HG03103 (cell line): ENCODE measurements around the gene LRIG1.

Experiments used
- ATAC-seq: cut with Tn5 transposase; IDR thresholded peaks from one replicate; pipeline ENCODE4 v1.9.1; 2021; ENCODE audit warnings: low read depth; ENCODE audit not compliant: unreplicated experiment

Gene LRIG1

GRCh38 chr3:66367979-66368378 lies 132.8 kb downstream of the LRIG1 start:
- no peak for ATAC-seq

GRCh38 chr3:66366747-66367146 lies 134.1 kb downstream of the LRIG1 start:
- ATAC-seq = no peak

- ATAC-seq = no peak
Observed at GRCh38 chr3:66365080-66365479, 135.7 kb downstream of the LRIG1 start.

GRCh38 chr3:66363148-66363547 lies 137.7 kb downstream of the LRIG1 start:
- no peak for ATAC-seq

- no peak for ATAC-seq
Observed at GRCh38 chr3:66362541-66362941, 138.3 kb downstream of the LRIG1 start.

GRCh38 chr3:66361356-66361755 lies 139.5 kb downstream of the LRIG1 start:
- no peak for ATAC-seq

GRCh38 chr3:66355997-66356396 lies 144.8 kb downstream of the LRIG1 start:
- ATAC-seq = no peak

- no peak for ATAC-seq
Observed at GRCh38 chr3:66355394-66355793, 145.4 kb downstream of the LRIG1 start.

- ATAC-seq = no peak
Observed at GRCh38 chr3:66354001-66354400, 146.8 kb downstream of the LRIG1 start.

GRCh38 chr3:66353530-66353929 lies 147.3 kb downstream of the LRIG1 start:
- ATAC-seq = no peak

GRCh38 chr3:66353039-66353438 lies 147.8 kb downstream of the LRIG1 start:
- no peak for ATAC-seq

GRCh38 chr3:66350601-66351000 lies 150.2 kb downstream of the LRIG1 start:
- no peak for ATAC-seq

GRCh38 chr3:66348704-66349103 lies 152.1 kb downstream of the LRIG1 start:
- ATAC-seq = no peak

GRCh38 chr3:66344848-66345578 lies 155.8 kb downstream of the LRIG1 start:
- no peak for ATAC-seq

GRCh38 chr3:66344391-66344811 lies 156.4 kb downstream of the LRIG1 start:
- ATAC-seq = no peak

- ATAC-seq = no peak
Observed at GRCh38 chr3:66342717-66343356, 158.0 kb downstream of the LRIG1 start.

GRCh38 chr3:66338927-66339326 lies 161.9 kb downstream of the LRIG1 start:
- ATAC-seq = no peak

- no peak for ATAC-seq
Observed at GRCh38 chr3:66336333-66336766, 164.5 kb downstream of the LRIG1 start.

GRCh38 chr3:66335671-66336070 lies 165.2 kb downstream of the LRIG1 start:
- ATAC-seq = no peak
